GM04504 (cell line): ENCODE results near the gene SORCS3.

Source experiments
- DNase-seq: peaks from one replicate; pipeline ENCODE4 v3.0.0-alpha.2; 2012; ENCODE audit warnings: low read depth

SORCS3 gene

GRCh38 chr10:105023211-105024111 is 382.4 kb downstream of the SORCS3 start:
- no peak for DNase-seq

DNA sequence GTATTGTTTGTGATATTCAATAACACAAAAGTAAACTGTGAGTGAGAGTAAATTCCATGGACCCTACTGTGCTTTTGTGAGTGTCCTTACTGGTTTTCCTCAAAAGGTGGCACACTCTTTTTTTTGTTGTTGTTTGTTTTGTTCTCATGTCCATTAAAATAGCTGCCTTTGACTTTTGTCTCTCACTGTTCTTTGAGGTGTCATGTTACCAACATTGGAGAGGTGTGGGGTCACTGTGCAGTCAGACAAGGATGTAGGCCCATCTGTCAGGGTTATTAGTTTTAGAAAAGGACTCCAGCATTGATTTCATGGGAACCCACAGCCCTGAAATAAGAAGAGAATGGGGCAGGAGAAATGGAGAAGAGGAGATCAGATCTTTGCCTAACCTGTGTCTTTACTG is 383.1 kb downstream of the SORCS3 start:
- DNase-seq = no peak

DNA sequence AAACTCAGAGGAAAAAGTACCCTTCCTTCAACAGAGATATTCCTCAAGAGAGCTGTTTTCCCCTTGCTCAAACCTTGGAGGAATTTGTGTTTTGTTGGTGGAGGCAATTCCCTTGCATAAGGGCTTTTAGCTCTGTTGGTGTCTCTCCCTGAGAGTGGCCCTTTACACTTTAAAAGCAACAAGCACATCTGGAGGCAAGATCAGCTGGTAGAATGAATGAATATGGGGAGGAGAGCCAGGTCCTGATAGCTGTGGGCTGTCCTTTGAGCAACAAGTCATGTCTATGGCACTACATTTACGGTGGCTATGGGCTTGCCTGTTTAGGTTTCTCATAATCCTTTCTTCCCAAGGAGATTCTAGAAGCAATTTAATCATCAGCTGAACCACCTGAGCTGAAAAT is 384.0 kb downstream of the SORCS3 start:
- DNase-seq = no peak

DNA sequence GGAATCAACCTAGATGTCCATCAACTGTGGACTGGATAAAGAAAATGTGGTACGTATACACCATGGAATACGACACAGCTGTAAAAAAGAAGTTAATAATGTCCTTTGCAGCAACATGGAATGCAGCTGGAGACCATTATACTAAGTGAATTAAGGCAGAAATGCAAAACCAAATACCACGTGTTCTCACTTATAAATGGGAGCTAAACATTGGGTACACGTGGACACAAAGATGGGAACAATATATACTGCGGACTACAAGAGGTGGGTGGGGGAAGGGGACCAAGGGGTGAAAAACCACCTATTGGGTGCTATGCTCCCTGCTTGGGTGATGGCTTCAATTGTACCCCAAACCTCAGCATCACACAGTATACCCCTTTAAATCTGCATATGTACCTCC is 385.5 kb downstream of the SORCS3 start:
- DNase-seq = no peak

DNA sequence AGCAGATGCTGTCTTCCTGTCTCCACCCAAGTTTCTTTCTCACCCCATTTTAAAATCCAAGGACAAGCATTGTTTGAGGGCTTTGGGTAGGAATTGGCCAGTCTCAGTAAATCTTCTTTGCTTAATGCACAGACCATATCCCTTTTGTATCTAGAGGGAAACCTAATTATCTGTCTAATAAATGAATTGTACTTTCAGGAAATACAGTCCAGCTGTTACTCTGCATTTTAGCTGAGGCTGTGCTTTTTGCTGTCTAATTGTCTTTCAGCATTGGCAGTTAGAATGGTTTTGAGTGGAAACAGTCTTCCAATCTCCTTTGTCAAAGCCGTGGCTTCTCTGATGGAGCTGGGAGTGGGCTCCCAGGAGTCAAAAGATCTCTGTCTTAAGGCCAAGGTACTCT is 388.2 kb downstream of the SORCS3 start:
- no peak for DNase-seq

GRCh38 chr10:105037022-105037421 is 395.9 kb downstream of the SORCS3 start:
- DNase-seq = no peak

- no peak for DNase-seq
These were observed 400.9 kb downstream of the SORCS3 start for GRCh38 chr10:105041956-105042355.

DNA sequence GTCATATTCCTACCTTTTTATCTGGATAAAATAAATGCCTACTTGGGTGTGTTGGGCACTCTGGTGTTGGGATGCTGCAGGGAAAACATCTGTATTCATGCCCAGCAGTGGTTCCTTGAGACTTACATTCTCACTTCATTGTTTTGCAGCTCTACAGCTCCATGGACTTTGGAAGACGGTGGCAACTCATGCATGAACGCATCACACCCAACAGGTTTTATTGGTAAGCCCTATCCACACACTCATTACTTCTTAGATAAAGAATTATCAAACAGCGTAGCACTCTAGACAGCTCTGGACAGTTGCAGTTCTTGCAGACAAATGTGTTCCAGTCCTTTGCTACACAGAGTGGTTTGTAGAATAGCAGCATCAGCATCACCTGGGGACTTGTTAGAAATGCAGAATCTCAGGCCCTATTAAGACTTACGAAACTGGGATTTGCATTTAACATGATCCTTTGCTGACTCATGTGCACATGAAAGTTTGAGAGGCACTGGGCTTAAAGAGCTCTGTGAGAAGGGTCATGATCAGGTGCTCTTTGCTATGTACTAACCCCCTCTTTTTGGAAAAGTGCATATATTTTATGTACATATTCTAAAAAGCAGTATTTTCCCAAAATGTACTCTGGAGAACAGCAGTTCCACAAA is 401.9 kb downstream of the SORCS3 start:
- no peak for DNase-seq

GRCh38 chr10:105044902-105045301 is 403.8 kb downstream of the SORCS3 start:
- DNase-seq = no peak

DNA sequence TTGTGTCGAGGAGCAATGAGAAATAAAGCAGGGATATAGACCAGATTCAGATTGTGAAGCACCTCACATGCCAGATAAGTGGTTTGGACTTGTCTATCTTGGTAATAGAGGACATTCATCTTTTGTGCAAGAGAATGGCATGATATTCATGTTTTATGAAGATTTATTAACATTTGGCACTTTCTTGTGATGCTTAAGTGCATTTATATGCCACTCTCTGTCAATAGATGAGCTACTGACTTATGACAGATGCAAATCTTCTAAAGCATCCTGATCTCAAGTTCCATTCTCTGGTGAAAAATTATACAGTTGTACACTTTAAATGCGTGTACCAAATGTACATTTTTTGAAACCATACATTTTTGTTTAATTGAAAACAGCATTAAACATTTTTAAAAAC is 415.3 kb downstream of the SORCS3 start:
- no peak for DNase-seq

- DNase-seq = no peak
These were observed 421.9 kb downstream of the SORCS3 start for GRCh38 chr10:105062951-105063350.

DNA sequence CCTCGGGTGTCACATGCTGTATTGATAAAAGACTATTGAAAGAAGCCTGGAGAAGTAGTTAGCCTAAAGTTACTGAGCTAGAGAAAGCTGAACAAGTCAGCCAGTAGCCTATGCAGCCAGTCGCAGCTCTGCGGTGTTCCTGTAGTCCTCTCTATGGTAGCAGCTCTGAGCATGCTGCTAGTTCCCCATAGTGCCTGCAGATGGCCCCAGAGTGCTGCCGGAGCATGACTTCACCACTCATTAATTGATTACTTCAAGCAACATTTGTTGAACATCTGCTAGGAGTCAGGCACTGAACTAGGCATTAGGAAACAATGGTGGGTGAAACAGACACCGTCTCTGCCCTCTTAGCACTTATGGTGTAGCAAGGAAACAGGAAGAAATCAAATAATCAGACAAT is 422.7 kb downstream of the SORCS3 start:
- DNase-seq = no peak

- DNase-seq = no peak
These were observed 427.4 kb downstream of the SORCS3 start for GRCh38 chr10:105068497-105068896.

DNA sequence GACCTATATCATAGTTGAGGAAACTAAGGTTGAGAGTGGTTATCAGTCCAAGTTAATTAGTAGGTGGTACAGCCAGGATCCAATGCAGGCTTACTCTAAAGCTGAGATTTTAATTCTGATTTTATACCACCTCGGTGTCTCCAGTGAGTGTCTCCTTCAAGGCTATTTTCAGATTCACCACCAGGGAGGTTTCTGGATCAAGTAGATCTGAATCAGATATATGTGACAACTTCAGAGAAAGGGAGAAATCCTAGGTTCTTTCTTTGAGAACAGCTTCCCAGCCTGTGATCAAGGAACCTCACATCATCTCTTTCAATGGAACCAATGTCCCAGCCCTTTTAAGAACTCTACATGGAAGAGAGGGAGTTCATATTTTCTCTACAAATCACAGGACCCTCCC is 429.2 kb downstream of the SORCS3 start:
- DNase-seq = no peak

DNA sequence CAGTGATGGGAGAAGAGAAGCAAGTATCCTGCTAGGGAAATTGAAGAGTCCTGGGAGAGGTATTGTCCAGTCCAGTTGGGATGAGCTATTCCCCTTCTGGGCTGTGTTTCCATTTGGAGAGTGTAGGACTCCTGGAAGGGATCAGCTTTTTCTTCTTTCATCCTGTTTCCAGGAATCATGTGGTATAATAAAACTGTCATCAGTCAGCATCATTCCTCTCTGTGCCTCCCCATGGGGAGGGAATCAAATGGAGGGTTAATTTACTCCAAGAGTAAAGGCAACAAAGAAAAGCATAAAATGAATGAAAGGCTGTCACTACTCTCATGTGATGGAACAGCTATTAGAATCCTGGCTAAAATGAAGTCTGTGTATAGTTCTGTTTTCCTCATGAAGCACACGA is 429.9 kb downstream of the SORCS3 start:
- no peak for DNase-seq

- no peak for DNase-seq
These were observed 430.9 kb downstream of the SORCS3 start for GRCh38 chr10:105071980-105072379.

- DNase-seq = no peak
These were observed 432.9 kb downstream of the SORCS3 start for GRCh38 chr10:105073999-105074398.

- no peak for DNase-seq
These were observed 433.9 kb downstream of the SORCS3 start for GRCh38 chr10:105075031-105075430.

DNA sequence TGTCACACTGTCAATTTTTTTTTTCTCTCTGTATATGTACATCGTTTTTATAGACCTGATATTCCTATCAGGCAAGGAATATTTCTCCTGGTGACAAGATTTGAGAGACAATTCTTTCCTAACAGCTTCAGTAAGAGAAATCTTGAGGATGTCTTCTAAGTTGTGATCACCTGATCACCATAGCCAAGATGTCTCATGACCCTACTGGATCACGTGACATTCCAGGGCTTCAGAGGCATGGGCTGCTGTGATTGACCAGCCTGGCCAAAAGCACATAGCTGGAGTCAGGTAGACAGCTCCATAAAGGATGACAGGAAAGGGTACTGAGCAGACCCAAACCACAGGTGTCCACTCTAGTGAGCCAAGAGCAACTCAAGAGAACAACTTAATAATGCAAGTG is 444.9 kb downstream of the SORCS3 start:
- no peak for DNase-seq

DNA sequence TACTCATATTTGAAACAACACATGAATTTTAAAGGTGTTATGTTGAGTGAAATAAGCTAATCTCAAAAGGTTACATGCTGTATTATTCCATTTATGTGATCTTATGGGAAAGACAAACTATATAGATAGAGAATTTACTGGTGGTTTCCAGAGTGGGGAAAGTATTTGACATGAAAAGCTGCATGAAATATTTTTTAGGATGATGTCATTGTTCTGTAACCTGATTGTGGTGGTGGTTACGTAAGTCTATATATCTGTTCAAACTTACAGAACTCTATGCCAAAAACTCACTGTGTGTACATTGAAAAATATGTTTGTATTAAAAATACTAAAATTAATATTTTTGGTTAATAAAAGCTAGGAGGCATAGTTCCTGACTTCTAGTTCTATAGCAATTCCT is 453.0 kb downstream of the SORCS3 start:
- DNase-seq = no peak

DNA sequence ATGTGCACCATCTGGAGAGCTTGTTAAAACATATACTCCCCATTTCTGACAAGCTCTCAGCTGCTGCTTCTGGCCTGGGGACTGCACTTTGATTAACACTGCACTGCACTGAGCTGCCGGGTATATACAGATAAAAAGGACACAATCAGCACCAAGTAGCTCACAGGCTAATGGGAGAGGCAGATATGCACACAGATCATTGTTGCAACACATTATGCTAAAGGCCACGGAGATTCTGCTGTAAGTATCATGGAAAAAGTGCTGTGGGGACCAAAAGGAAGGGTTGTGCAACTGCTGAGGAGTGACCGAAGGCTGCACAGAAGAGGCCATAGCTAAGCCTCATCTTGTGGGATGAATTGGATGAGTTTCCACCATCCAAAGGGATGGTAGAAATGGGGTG is 455.2 kb downstream of the SORCS3 start:
- no peak for DNase-seq

GRCh38 chr10:105102977-105103376 is 461.9 kb downstream of the SORCS3 start:
- no peak for DNase-seq

DNA sequence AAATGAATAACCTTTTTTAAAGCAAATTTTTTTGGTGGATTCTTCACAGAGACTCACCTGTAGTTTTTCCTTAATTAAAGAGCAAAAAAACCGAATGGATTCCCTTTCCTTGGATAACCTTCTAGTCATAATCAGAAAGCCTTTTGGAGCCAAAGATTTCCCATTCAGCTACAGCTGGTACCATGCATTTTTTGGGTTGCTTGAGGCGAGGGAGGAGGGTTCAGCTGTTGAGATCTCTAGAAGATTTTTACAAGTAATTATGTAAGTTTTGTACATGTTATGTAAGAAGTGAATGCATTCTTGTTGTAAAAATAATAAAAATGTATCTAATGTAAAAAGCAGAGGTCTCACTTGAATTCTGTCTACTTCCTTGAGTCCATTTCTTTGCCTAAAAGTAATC is 463.2 kb downstream of the SORCS3 start:
- no peak for DNase-seq

DNA sequence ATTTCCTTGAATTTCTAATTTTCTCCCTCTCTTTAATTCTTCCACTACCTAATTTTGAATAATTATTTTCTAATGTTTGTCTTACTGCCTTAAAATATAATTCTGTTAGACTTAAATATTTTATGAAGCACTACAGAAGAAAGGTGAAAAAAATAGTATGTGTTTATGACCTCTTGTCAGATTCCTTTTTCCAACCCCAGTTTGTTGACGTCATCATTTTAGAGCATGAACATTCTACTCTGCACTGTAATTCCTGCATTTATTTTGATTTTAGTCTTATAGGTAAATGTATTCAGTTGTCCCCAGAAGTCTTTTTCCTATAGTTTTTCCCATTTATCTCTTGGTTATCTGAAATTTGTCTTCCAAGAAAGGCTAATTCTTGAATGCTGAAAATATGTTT is 468.1 kb downstream of the SORCS3 start:
- DNase-seq = no peak
